ENCODE results near the gene LZTS3. TPM values are rescaled to one million over a fixed set of nuclear protein-coding genes. Genes with fewer than 3 reads are reported as not detected.
"Not testable (repeated sequence)": the region's sequence is repeated elsewhere in the genome, so short reads cannot be mapped to it uniquely, and the experiment has no call there.

Gene LZTS3
- total and polyA plus RNA-seq, 12 donors: 3.6 to 29.9 (median 11.5) TPM

- peak overlapping the region in 2 of 5 donors; percentile 20 to 25 for H3K27ac ChIP-seq
- H3K4me3 ChIP-seq: peak overlapping the region in 1 of 4 donors; percentile 92
- H3K4me1 ChIP-seq (replicated peaks in 1 of 2): peaks cover 32 to 39% of the 10 kb centered on the region in 2 donors
Measured at GRCh38 chr20:3156811-3157619, 16.3 kb downstream of the LZTS3 start.

DNA sequence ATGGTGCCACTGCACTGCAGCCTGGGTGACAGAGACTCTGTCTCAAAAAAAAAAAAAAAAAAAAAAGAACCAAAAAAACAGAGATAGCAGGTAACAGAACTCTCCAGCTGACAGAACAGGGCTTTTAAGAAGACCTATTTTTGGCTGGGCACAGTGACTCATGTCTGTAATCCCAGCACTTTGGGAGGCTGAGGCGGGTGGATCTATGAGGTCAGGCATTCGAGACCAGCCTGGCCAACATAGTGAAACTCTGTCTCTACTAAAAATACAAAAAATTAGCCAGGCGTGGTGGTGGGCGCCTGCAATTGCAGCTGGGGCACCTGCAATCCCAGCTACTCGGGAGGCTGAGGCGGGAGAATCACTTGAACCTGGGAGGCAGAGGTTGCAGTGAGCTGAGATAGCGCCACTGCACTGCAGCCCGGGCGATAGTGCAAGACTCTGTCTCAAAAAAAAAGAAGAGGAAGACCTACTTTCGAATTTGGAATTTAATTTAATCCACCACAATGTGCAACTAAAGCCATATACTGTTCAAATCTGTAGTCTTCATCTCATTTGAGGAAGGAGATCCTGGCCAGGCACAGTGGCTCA, 21.2 kb downstream of the LZTS3 start:
- WGBS, 4 donors: 76 to 80% (median 78%) methylated on average over 10 of the region's 10 CpGs
- Histone ChIP-seq H3K27ac (peak overlapping the region in 3 of 5 donors; percentile 34 to 65 (median 53)), H3K4me1 (replicated peaks in 1 of 2) (peaks cover 17 to 29% of the 10 kb centered on the region in 2 donors), H3K36me3 (replicated peaks in 1 of 2) (peaks cover 0 to 23% of the 10 kb centered on the region in 2 donors)
- H3K9me3 ChIP-seq (replicated peaks in 1 of 3); H3K4me3 ChIP-seq; H3K27me3 ChIP-seq; intact Hi-C loops (cut with DNase I): not testable (repeated sequence)
- peak in 1 of 6 experiments; percentile 15 for TF ChIP-seq CTCF (IDR thresholded peaks at IDR 0.05)
- peak in 6 of 7 donors; percentile 55 to 77 (median 64) for DNase-seq

More at GRCh38 chr20:3156811-3157619, 16.3 kb downstream of the LZTS3 start:
- peaks cover 0 to 4% of the 10 kb centered on the region in 2 donors for H3K36me3 ChIP-seq (replicated peaks in 1 of 2)
- no peaks in the 10 kb centered on the region for H3K27me3 ChIP-seq
- no peaks in the 10 kb centered on the region for H3K9me3 ChIP-seq (replicated peaks in 1 of 3)
- TF ChIP-seq CTCF (IDR thresholded peaks at IDR 0.05) (no peak), POLR2A (IDR thresholded peaks at IDR 0.05) (no peak)
- 57 to 63% (median 59%) methylated on average over 8 of the region's 8 CpGs for WGBS, 4 donors
- intact Hi-C loops (cut with DNase I): no loop called here
- DNase-seq: no peak

- H3K4me1 ChIP-seq (replicated peaks in 1 of 2): peaks cover 15 to 18% of the 10 kb centered on the region in 2 donors
- peaks cover 0 to 31% of the 10 kb centered on the region in 2 donors for H3K36me3 ChIP-seq (replicated peaks in 1 of 2)
- H3K9me3 ChIP-seq (replicated peaks in 1 of 3): no peaks in the 10 kb centered on the region
- peak in 1 of 7 donors; percentile 39 for DNase-seq
- no peak for TF ChIP-seq POLR2A (IDR thresholded peaks at IDR 0.05)
- no peak for TF ChIP-seq CTCF (IDR thresholded peaks at IDR 0.05)
- no peak overlapping the region for H3K27ac ChIP-seq
- no peak overlapping the region for H3K4me3 ChIP-seq
- H3K27me3 ChIP-seq: no peaks in the 10 kb centered on the region
- intact Hi-C loops (cut with DNase I): no loop called here
Measured at GRCh38 chr20:3150908-3151307, 22.4 kb downstream of the LZTS3 start.

- 90 to 95% (median 93%) methylated on average over 10 of the region's 10 CpGs for WGBS, 4 donors
- intact Hi-C loops (cut with DNase I): no loop called here
- no peaks in the 10 kb centered on the region for H3K27me3 ChIP-seq
- H3K27ac ChIP-seq: peak overlapping the region in 1 of 5 donors; percentile 2
- TF ChIP-seq POLR2A (IDR thresholded peaks at IDR 0.05) (no peak), CTCF (IDR thresholded peaks at IDR 0.05) (no peak)
- DNase-seq: peak in 1 of 7 donors; percentile 44
- peaks cover under 1 to 6% of the 10 kb centered on the region in 2 donors for H3K4me1 ChIP-seq (replicated peaks in 1 of 2)
- H3K9me3 ChIP-seq (replicated peaks in 1 of 3): no peaks in the 10 kb centered on the region
- H3K4me3 ChIP-seq: no peak overlapping the region
- H3K36me3 ChIP-seq (replicated peaks in 1 of 2): peaks cover 0 to 28% of the 10 kb centered on the region in 2 donors
Measured at GRCh38 chr20:3146732-3147341, 26.5 kb downstream of the LZTS3 start.

All from adrenal gland (tissue), 12 donors.